NB4 (cell line): ENCODE measurements around the gene SLC35G6.

Experiments
- MAX ChIP-seq: IDR thresholded peaks from 2 replicates; pipeline ENCODE4 v1.6.1; 2011; ENCODE audit warnings: low read depth, low read length
- MYC ChIP-seq: IDR thresholded peaks from 2 replicates; pipeline ENCODE4 v1.6.1; 2011; ENCODE audit warnings: low read depth, low read length
- POLR2A ChIP-seq: IDR thresholded peaks from 2 replicates; pipeline ENCODE4 v1.6.1; 2011; ENCODE audit warnings: mild to moderate bottlenecking; ENCODE audit not compliant: insufficient read length; ENCODE audit errors: extremely low read depth
- TF ChIP-seq, protein P1 (sequence below): IDR thresholded peaks from one replicate; pipeline ENCODE4 v1.5.1; 2012; ENCODE audit warnings: low read depth, low read length

GRCh38 chr17:7444682-7445618, 36.3 kb upstream of the SLC35G6 start, which contains the start of gene CHRNB1:
- TF ChIP-seq, protein P1, sequence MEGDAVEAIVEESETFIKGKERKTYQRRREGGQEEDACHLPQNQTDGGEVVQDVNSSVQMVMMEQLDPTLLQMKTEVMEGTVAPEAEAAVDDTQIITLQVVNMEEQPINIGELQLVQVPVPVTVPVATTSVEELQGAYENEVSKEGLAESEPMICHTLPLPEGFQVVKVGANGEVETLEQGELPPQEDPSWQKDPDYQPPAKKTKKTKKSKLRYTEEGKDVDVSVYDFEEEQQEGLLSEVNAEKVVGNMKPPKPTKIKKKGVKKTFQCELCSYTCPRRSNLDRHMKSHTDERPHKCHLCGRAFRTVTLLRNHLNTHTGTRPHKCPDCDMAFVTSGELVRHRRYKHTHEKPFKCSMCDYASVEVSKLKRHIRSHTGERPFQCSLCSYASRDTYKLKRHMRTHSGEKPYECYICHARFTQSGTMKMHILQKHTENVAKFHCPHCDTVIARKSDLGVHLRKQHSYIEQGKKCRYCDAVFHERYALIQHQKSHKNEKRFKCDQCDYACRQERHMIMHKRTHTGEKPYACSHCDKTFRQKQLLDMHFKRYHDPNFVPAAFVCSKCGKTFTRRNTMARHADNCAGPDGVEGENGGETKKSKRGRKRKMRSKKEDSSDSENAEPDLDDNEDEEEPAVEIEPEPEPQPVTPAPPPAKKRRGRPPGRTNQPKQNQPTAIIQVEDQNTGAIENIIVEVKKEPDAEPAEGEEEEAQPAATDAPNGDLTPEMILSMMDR: no peak
- TF ChIP-seq POLR2A (no peak), MAX (no peak), MYC (no peak)
